Myocyte (in vitro differentiated cells): ENCODE results near the gene POLD2. TPM values are rescaled to one million over a fixed set of nuclear protein-coding genes. Genes with fewer than 3 reads are reported as not detected.
A peak's percentile ranks its signal among the peaks of the same experiment; 100 is the strongest.

Experiments
- DNase-seq: peaks from one replicate; pipeline ENCODE4 v3.0.0-alpha.2; 2012; ENCODE audit warnings: low read depth
- microRNA-seq: library from miRNA; unstranded; fragments of <30 nt; microRNA quantifications from one replicate; pipeline ENCODE4, GENCODE V29; 2016
- total RNA-seq: library from RNA; depleted of rRNA; stranded (reverse); fragments of >200 nt; gene quantifications from 2 replicates; pipeline ENCODE4 v1.2.3, GENCODE V29; 2014

The POLD2 gene
- total RNA-seq, 1 donor from 2014 or later, result 199 TPM

- no peak for DNase-seq
Observed at GRCh38 chr7:44066111-44066460, 57.3 kb downstream of the POLD2 start.

GRCh38 chr7:44065431-44066110 is 57.8 kb downstream of the POLD2 start, which contains the start of gene PGAM2:
PGAM2 (minus strand) TSS chr7:44065567; CDS start chr7:44065529, 38 bp downstream.
- peak; percentile 97 for DNase-seq

- DNase-seq, result no peak
Observed at GRCh38 chr7:44064791-44065430, 58.4 kb downstream of the POLD2 start.

Small RNAs within 50 kb of the gene (microRNA-seq; reads per million reads assigned to microRNA genes)
- gene MIR6838, result 1.5 reads per million

Other genes starting within 250 kb of the POLD2 start
- gene URGCP, start 217.0 kb downstream of the POLD2 start, total RNA-seq, result 33.8 and 41.6 TPM in 2 replicates
- 63.4 and 70.0 TPM in 2 replicates for gene UBE2D4, start 197.1 kb downstream of the POLD2 start, total RNA-seq
- not detected in 2 replicates for gene SPDYE1, start 125.7 kb downstream of the POLD2 start, total RNA-seq
- gene DBNL, start 78.8 kb downstream of the POLD2 start, total RNA-seq, result 112 and 153 TPM in 2 replicates
- gene PGAM2, start 58.0 kb downstream of the POLD2 start, total RNA-seq, result 62.5 and 81.2 TPM in 2 replicates
- gene POLM, start 41.0 kb downstream of the POLD2 start, total RNA-seq, result 39.4 and 40.3 TPM in 2 replicates
- 0.75 and 1.2 TPM in 2 replicates for gene AEBP1, start 19.2 kb downstream of the POLD2 start, total RNA-seq
- not detected in 2 replicates for gene MYL7, start 17.8 kb upstream of the POLD2 start, total RNA-seq
- 0.13 TPM in 1 of 2 replicates, not detected in the other for gene GCK, start 65.9 kb upstream of the POLD2 start, total RNA-seq
- 153 and 155 TPM in 2 replicates for gene YKT6, start 77.4 kb upstream of the POLD2 start, total RNA-seq
- gene CAMK2B, start 202.0 kb upstream of the POLD2 start, total RNA-seq, result 31.8 and 34.0 TPM in 2 replicates